GM18505 (cell line): ENCODE measurements around the gene MEIOB.

Experiments
- ATAC-seq: cut with Tn5 transposase; IDR thresholded peaks from one replicate; pipeline ENCODE4 v1.9.1; 2021; ENCODE audit not compliant: unreplicated experiment
- POLR2A ChIP-seq: IDR thresholded peaks from 4 replicates; pipeline ENCODE4 v1.6.1; 2011; ENCODE audit warnings: borderline replicate concordance; ENCODE audit not compliant: insufficient read depth, insufficient read length; ENCODE audit errors: extremely low read depth

MEIOB gene

DNA sequence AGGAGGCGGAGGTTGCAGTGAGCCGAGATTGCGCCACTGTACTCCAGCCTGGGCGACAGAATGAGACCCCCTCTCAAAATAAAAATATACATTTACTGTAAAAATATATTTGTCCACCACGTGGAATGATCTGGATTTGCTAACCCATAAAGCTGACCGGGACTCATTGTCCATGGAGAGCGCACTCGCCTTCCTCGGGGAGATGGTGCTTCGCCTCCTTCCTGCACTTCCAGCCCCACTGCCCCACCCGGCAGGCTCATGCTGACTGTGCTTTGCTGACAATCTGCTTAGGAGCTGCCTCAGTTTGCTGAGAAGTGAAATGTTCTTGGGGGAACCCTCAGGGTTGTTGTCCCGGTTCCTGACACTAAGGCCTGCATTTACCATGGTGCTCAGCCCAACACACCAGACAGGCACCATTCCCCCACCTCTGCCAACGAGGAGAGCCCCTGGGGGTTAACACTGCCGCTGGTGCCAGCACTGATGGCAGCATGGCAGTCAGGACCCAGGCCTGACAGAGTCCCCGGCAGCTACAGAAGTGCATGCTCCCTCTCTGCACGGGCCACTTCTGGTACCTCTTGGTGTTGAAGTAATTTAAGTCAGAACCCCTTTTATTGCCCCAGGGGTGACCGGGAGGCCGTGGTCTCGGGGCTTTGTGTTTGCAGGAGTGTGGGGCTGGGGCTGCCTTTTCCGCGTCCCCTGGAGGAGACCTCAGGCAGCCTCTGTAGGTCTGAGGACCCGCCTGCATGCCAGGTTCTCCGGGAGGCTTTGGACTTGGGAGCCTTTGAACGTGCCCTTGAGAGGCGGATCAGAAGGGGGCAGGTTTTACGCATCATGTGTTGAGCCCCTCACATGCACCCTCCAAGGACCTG is 86.8 kb downstream of the MEIOB start:
- ATAC-seq = no peak
- no peak for TF ChIP-seq POLR2A
